ENCODE results near the gene SYTL1. TPM values are rescaled to one million over a fixed set of nuclear protein-coding genes. Genes with fewer than 3 reads are reported as not detected.
"Not testable (repeated sequence)": the region's sequence is repeated elsewhere in the genome, so short reads cannot be mapped to it uniquely, and the experiment has no call there.

The SYTL1 gene
- total and polyA plus RNA-seq, 7 donors: 0.13 to 1.3 (median 0.41) TPM

- peaks cover 8% of the 10 kb centered on the region for H3K4me1 ChIP-seq
- DNase-seq: no peak
- H3K4me3 ChIP-seq: no peak overlapping the region
- no peak overlapping the region for H3K27ac ChIP-seq
- TF ChIP-seq, protein P1, sequence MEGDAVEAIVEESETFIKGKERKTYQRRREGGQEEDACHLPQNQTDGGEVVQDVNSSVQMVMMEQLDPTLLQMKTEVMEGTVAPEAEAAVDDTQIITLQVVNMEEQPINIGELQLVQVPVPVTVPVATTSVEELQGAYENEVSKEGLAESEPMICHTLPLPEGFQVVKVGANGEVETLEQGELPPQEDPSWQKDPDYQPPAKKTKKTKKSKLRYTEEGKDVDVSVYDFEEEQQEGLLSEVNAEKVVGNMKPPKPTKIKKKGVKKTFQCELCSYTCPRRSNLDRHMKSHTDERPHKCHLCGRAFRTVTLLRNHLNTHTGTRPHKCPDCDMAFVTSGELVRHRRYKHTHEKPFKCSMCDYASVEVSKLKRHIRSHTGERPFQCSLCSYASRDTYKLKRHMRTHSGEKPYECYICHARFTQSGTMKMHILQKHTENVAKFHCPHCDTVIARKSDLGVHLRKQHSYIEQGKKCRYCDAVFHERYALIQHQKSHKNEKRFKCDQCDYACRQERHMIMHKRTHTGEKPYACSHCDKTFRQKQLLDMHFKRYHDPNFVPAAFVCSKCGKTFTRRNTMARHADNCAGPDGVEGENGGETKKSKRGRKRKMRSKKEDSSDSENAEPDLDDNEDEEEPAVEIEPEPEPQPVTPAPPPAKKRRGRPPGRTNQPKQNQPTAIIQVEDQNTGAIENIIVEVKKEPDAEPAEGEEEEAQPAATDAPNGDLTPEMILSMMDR (IDR thresholded peaks at IDR 0.05): no peak
- H3K9me3 ChIP-seq: no peaks in the 10 kb centered on the region
- ATAC-seq: no peak
- WGBS, 3 donors: 74 to 79% (median 77%) methylated on average over 14 to 18 of the region's 18 CpGs
- no peaks in the 10 kb centered on the region for H3K27me3 ChIP-seq (ENCODE audit: insufficient read depth in 3 of 3, low read length in 2 of 3)
- intact Hi-C loops (cut with DNase I): loop anchor here in 1 of 2 donors (10.0 kb wide), 1 partner anchor 277 kb away; no protein-coding TSS in a partner anchor
- no peaks in the 10 kb centered on the region for H3K36me3 ChIP-seq (ENCODE audit: insufficient read depth in 1 of 2, low read depth in 1 of 2)
Observed at GRCh38 chr1:27381969-27382762, 40.3 kb downstream of the SYTL1 start.

DNA sequence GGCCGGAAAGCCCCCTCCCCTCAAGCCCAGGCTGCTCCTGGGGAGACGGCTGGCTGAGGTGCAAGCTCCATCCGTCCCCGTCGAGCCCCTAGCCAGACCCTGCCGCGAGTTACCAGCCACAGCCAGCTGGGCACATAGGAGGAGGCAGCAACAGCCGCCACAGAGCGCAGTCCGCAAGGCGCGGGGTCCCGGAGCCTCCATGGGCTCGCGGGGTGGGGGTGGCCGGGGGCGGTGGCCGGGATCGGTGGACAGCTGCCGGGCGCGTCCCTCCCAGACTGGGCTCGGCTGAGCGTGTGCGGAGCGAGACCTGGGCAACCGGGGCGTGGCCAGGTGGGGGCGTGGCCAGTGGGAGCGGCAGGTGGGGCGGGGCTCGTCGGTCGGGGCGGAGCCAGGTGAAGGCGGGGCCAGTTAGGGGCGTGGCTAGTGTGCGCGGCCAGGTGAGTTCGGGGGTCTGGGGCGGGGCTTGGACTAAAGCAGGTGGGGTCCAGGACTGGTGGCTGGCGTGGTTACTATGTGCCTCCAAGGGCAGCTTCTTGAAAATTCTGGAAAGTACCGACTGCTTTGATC lies 41.3 kb downstream of the SYTL1 start, which contains the start of gene CD164L2:
Gene CD164L2, minus strand, starts transcription at position 295 of the 567 bp plus-strand sequence. Its CDS starts 94 bp downstream, at position 201.
- ATAC-seq (peak in 1 of 4 donors; percentile 41), DNase-seq (no peak)
- Histone ChIP-seq H3K27ac (no peak within 1 kb of the TSS), H3K27me3 (ENCODE audit: insufficient read depth in 3 of 3, low read length in 2 of 3) (no peaks in the 10 kb centered on the region), H3K4me3 (no peak within 1 kb of the TSS), H3K9me3 (no peaks in the 10 kb centered on the region), H3K4me1 (peaks cover 8% of the 10 kb centered on the region), H3K36me3 (ENCODE audit: insufficient read depth in 1 of 2, low read depth in 1 of 2) (no peaks in the 10 kb centered on the region)
- 20 to 22% (median 21%) methylated on average over 36 to 43 of the region's 43 CpGs for WGBS, 3 donors
- intact Hi-C loops (cut with DNase I): loop anchor here in 1 of 2 donors (10.0 kb wide), 1 partner anchor 278 kb away; no protein-coding TSS in a partner anchor
- TF ChIP-seq, protein P1 (IDR thresholded peaks at IDR 0.05): no peak

DNA sequence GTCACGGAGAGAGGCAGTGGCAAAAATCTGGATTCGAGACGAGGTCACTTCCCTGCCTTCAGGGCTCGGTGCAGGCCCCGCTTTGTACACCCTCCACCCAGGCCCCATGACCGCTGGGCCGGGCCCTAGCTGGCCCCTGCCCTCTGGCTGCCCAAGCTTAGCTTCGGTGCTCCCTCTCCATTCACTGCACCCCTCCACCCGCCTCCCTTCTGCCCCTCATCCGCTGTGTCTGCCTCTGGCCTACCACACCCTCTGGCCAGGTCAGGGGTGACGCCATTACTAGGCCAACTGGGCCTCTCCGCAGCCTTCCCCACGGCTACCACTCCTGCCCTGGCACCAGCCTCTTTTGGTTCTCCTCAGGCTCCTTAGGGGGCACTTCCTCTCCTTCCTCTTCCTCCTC lies 41.8 kb downstream of the SYTL1 start:
- Histone ChIP-seq H3K4me1 (peaks cover 8% of the 10 kb centered on the region), H3K36me3 (ENCODE audit: insufficient read depth in 1 of 2, low read depth in 1 of 2) (no peaks in the 10 kb centered on the region), H3K9me3 (no peaks in the 10 kb centered on the region), H3K27ac (no peak overlapping the region), H3K4me3 (no peak overlapping the region), H3K27me3 (ENCODE audit: insufficient read depth in 3 of 3, low read length in 2 of 3) (no peaks in the 10 kb centered on the region)
- WGBS, 3 donors: 91 to 92% (median 92%) methylated on average over 13 of the region's 13 CpGs
- ATAC-seq: no peak
- TF ChIP-seq, protein P1 (IDR thresholded peaks at IDR 0.05): no peak
- intact Hi-C loops (cut with DNase I): loop anchor here in 1 of 2 donors (10.0 kb wide), 1 partner anchor 279 kb away; no protein-coding TSS in a partner anchor
- no peak for DNase-seq

DNA sequence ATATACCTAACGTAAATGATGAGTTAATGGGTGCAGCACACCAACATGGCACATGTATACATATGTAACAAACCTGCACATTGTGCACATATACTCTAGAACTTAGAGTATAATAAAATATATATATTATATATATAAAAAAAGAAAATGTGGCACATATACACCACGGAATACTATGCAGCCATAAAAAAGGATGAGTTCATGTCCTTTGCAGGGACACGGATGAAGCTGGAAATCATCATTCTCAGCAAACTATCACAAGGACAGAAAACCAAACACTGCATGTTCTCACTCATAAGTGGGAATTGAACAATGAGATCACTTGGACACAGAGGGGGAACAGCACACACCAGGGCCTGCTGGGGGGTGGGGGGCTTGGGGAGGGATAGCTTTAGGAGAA lies 43.0 kb downstream of the SYTL1 start:
- intact Hi-C loops (cut with DNase I): loop anchor here in 1 of 2 donors (10.0 kb wide), 1 partner anchor 280 kb away; no protein-coding TSS in a partner anchor
- 92 to 94% (median 94%) methylated on average over 3 of the region's 3 CpGs for WGBS, 3 donors

More for the DNA sequence above, 43.0 kb downstream of the SYTL1 start:
- not testable (repeated sequence) for H3K4me3 ChIP-seq; DNase-seq; H3K27ac ChIP-seq; H3K9me3 ChIP-seq; H3K4me1 ChIP-seq; H3K27me3 ChIP-seq (ENCODE audit: insufficient read depth in 3 of 3, low read length in 2 of 3); ATAC-seq; H3K36me3 ChIP-seq (ENCODE audit: insufficient read depth in 1 of 2, low read depth in 1 of 2)

Measured in psoas muscle (tissue), 8 donors.